GM19240 (cell line): ENCODE measurements around the gene CIZ1.
"Not testable (repeated sequence)": the region's sequence is repeated elsewhere in the genome, so short reads cannot be mapped to it uniquely, and the experiment has no call there.

Source experiments
- DNase-seq: peaks from one replicate; pipeline ENCODE4 v3.0.0; 2011; ENCODE audit warnings: low spot score; ENCODE audit not compliant: insufficient read length

CIZ1 gene

DNA sequence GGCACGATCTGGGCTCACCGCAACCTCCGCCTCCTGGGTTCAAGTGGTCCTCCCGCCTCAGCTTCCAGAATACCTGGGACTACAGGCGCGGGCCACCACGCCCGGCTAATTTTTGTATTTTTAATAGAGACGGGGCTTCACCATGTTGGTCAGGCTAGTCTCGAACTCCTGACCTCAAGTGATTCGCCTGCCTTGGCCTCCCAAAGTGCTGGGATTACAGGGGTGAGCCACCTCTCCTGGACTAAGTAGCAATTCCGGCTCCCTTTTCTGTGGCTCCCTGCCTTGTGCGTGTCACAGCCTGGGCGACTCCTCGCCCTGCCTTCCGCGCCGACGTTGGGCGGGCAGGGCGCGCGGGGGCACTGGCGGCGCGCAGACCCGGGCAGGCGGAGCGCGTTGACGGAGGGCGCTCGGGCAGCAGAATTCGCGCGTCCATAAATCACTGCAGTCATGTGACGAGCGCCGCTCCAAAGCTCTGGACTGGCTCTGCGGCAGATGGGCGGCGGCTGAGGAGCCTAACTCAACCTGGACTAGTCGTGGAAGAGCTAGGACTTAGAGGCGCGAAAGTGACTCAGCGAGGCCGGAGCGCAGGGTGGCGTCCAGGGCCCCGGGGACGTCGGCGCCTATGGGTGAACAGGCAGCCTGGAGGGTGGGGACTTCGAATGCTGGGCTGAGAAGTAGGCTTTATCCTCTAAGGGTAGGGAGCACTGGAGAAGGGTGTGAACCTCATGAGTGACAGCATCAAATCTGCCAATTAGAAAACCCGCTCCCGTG is 1.4 kb upstream of the CIZ1 start:
- DNase-seq = peak; percentile 70

DNA sequence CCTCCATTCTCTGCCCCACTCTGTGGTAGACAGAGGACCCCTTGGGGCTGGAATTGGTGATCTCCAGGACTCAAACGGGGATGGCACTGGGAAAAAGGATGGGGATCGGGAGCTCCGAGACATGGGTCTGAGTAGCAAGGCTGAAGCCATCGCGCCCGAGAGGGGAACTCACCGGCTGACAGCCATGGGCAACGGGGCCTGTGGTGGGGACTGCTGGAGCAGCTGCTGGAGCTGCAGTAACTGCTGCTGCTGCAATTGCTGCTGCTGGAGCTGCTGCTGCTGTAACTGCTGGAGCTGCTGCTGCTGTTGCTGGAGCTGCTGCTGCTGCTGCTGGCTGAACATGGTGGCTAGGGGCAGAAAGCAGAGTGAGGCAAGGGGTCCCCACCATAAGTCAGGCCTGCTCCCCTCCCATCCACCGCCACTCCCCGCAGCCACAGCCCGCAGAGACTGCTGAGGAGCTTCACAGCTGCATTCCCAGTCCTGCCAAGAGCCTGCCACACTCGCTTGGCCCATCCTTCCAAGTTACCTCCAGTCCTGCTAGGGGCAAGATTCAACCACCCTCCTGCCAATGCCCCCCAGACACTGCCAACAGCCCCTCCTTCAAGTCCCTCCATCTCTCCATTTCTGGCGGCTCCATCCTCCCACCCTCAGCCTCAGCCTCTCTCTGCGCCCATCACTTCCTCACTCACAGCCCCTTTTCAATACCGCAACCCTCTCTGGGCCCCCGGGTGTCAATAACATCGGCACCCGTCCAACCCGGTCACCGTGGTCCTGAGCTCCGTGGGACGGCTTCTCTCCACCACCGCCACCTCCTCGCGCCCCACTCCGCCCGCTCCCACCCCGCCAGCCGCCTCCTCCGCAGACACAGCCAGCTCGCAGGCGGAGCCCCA is 611 bp downstream of the CIZ1 start:
- no peak for DNase-seq

DNA sequence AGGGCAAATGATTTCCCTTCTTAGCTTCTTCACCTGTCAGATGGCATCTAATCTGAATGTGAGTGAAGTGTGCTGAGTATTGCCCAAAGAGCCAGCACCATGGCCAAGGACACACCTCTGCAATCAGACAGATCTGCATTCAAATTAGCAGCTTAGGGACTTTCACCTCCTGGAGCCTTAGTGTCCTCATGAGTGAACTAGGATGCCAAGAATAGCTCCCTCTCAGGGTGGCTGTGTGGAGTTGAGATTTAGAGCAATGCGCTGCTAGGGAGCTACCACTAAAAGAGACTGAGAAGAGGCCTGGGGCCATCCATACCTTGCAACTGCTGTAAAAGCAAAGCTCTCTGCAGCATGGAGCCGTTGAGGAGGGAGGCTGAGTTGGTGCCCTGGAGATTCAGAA is 1.4 kb downstream of the CIZ1 start:
- DNase-seq = no peak

DNA sequence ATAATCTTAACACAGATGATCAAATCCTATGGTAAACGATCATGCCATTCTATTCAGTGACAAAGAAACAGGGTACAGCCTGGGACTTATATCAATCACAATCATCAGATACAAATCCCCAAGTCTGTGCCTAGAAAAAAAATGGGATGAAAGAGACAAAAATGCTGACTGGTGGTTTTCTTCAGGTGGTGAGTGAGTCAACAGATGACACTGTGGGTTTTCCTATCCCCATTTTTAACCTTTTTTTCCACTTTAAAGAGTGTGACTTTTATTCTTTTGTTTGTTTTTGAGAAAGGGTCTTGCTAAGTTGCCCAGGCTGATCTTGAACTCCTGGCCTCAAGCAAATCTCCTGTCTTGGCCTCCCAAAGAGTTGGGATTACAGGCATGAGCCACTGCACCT is 3.2 kb downstream of the CIZ1 start:
- DNase-seq = no peak

DNA sequence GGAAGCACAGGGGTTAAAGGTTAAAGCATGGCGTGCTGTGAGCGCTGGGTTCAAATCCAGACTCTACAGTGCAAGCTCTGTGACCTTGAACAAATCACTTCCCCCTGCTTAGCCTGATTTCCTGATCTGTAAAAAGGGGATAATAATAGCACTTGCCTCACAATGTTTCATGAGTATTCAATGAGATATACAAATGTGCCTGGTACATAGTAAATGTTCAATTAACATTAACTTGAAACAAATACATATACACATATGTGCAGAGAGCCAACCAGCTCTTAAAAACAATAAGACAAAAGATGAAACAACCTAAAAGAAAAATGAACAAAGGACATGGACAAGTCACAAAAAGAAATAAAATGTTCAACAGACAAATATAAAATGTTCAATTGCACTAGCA is 4.0 kb downstream of the CIZ1 start:
- DNase-seq = no peak

DNA sequence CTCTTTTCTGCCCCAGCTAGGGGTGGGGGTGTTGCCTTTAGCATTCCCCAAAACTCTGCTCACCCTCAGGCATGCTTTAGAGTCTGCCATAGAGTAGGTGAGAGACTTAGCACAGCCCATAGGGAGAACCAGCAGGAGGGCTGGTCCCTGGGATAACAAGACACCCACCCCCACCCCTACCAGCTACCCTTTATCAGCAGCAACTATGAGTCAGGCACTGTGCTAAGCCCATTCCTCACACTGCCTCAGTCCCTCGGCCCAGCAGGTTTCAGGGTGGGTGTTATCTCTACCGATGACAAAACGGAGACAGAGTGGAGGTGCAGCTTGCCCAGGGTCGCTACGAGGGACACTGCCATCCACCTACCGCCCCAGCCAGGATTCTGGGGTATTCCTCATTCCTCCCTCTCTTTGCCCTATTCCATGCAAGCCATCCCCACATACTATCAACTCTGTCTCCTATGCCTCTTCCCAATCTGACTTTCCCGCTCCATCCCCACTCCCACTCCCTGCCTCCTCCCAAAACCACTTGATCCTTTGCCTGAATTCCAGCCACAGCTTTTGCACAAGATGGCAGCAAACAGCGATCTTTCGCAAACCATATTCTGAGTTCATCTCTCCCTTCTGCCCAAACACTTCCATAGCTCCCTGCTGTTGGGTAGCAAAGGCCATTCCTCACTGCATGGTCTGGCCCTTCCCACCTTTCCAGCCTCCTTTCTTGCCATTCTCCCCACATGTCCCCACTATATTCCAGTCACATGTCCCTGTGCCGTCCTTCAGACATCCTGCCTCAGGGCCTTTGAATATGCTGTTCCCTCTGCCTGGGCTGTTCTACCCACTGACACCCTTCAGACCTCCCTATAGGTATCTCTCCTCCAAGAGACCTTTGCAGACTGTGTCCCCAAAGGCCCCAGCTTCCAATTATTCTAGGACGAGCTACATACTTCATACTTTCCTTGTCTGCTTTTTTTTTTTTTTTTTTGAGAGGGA is 5.1 kb downstream of the CIZ1 start:
- no peak for DNase-seq

DNA sequence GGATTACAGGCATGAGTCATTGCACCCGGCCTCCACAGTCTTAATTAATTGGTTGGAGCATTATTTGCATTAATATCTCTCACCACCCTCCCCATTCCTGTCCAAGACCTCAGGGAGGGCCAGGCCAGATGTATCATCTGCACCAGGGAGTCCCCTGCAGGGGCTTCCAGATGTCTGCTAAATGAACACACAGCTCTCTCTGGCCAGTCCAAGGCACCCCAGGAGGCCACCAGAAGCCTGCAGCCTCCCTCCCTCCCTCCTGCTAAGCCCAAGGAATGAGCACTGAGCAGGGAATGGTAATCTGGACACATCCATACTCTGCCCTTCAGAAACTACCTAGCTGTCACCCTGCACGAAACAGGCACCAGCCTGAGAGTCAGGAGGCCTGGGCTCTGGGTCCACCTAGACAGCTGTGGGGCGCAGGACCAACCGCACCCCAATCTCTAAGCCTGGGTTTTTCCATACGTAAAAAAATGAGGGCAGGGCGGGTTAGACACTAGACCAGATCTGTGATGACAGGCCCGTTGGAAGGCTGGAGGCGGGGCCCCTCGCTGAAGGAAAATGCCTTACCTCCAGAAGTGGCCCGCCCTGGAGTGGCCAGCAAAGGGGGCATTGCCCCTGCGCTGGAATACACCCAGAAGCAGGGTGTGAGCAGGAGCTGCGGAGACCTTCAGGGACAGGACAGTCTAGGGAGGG is 8.3 kb downstream of the CIZ1 start:
- no peak for DNase-seq

DNA sequence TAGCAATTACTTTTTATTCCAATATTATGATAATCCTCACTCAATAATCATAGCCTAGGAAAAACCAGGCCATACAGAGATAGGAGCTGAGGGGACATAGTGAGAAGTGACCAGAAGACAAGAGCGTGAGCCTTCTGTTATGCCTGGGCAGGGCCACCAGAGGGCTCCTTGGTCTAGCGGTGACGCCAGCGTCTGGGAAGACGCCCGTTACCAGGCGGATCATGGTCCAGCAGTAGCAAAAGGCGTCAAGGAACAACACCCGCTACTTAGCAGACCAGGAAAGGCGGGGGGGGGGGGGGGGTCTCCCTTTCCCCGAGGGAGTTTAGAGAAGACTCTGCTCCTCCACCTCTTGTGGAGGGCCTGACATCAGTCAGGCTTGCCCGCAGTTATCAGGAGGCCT is 9.9 kb downstream of the CIZ1 start:
- DNase-seq = not testable (repeated sequence)

DNA sequence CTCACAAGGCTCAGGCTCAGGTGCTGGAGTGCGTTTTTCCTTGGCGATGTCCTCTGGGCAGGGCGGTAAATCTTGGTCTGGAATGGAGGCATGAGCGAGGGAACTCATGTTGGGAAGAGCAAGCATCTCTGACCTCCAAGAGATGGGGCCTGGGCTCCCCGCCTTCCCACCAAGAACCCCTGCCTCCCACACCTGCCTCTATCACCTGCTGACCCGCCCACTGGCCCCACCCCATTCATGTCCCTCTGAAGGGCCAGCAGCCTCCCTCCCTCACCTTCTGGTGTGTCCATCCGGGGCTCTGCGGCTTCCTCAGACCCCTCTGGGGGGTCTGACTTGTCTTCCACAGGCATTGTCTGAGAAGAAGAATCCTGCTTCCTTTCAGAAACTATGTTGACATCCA is 10.9 kb downstream of the CIZ1 start:
- DNase-seq = no peak

DNA sequence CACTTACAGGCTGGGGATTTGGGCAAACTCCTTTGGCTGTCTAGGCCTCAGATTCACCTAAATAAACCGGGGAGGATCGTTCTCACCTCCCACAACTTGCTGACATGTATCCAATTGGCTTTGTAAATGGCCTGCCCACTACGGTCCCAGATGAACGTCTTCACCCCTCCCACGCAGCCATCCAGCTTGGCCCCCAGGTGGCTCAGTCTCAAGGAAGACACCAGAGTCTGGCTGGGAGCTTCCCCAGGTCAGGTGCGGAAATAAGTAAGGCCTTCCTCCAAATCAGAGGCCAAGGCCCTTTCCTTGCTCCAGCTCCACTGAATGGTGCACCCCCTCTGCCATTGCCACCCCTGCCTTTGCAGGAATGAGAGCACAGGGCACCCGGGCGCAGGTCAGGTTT is 11.4 kb downstream of the CIZ1 start:
- no peak for DNase-seq

DNA sequence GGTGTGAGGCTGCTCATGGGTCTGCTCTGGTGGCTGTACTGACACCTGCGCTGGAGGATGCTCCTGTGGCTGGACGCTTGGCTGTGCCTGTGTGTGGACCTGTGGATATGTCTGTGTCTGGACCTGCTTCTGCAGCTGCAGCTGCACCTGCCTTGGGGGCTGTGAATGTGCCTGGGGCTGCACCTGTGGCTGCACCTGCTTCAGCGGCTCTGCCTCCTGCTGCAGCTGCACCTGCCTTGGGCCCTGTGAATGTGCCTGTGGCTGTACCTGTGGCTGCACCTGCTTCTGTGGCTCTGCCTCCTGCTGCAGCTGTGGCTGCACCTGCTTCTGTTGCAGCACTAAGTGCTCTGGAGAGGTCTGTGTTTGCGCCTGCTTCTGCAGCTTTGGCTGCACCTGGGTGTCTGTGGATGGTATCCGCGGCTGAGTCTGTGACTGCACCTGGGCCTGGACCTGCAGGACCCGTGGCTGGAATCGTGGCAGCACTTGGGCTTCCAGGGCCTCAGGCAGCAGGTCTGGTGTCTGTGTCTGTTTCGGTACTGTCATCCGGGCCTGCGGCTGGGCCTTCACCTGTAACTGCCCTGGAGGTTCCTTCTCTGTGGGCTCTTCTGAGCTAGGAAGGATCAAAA is 12.5 kb downstream of the CIZ1 start:
- no peak for DNase-seq

DNA sequence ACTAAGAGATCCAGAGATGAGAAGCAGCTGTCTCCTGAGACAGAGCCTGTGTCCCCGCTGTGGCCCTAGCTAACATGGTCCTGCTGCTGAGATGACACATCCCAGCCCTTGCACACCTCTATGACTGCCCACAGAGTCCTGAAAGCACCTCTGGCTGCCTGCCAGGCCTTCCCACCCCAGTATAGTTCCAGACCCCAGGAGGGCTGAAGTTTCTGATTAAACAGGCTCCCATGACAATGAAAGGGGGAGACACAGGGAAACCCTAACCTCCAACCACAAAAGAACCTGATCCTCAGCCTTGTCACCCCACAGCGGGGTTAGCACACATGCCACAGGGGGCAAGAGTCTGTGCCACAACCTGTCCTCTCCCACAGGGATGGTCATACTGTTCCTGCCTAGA is 15.6 kb downstream of the CIZ1 start:
- no peak for DNase-seq

DNA sequence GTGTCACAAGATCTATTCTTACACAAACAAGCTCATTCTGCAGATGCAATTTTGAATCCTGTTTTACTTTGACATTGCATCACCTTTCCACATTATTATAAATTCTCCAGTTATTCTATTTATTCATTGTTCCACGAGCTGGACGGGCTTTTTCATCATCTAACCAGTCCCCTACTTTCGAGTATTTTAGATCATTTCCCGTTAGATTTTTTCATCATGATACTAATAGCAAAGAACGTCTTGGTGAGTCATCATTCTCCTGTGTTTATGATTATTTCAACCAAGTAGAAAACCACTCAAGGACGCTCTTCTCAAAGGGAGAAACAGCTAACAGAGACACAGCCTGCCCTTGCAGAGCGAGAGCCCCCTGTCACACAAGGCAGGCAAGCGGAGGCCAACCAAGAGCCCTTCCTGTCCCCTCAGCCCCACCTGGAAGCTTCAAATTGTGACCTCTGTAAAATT is 16.2 kb downstream of the CIZ1 start:
- no peak for DNase-seq

DNA sequence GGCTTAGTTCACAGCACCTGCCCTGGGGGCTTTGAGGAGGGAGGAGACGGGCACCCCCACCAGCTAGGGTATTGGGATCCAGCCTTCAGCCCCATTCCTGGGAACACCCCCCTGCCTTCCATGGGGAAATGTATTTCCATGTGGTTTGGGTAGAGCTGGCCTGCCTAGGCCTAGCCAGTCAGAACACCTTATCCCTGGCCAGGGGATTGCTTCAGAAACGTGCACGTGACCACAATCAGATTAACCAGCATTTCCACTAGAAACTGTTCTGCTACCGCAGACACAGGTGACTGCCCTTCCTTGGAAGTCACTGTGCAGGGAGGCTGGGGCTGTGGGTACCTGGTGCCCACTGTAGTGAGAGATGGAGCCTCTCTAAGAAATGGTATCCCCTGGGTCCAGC is 17.3 kb downstream of the CIZ1 start:
- DNase-seq = no peak

DNA sequence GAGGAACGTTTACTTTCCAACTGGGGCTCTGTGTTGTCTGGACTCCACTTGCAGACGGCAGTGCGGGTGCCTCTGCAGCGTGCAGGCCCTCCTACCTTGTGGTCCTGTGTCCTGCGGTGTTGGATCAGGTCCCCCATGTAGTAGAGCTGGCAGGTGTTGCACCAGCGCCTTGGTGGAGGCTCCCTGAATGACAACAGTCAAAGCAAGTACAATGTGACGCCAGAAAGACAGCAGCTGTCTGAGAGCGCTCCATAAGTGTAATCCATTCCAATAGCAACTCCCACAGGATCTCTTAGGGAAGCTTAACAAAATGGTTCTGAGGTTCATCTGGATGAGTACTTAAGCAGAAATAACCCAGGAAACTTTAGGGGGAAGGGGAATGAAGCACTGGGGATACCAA is 21.4 kb downstream of the CIZ1 start:
- no peak for DNase-seq

DNA sequence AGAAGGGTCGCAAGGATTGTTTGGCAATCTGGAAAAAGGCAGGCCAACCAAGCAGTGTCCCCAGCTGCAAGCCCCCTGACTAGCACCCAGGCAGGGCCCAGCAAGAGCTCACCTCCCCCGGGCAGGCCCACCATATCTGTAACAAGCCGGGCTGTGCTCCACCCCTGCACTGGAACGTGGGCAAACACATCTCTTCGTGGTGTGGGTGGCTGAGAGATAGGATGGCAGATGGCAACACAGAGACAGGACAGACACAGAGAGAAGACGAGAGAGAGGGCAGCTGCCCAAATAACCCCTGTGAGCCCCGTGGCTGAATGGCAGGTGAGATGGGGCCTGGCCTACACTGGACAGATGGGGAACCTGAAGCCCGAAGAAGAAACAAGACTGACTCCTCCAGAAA is 21.9 kb downstream of the CIZ1 start:
- DNase-seq = no peak

DNA sequence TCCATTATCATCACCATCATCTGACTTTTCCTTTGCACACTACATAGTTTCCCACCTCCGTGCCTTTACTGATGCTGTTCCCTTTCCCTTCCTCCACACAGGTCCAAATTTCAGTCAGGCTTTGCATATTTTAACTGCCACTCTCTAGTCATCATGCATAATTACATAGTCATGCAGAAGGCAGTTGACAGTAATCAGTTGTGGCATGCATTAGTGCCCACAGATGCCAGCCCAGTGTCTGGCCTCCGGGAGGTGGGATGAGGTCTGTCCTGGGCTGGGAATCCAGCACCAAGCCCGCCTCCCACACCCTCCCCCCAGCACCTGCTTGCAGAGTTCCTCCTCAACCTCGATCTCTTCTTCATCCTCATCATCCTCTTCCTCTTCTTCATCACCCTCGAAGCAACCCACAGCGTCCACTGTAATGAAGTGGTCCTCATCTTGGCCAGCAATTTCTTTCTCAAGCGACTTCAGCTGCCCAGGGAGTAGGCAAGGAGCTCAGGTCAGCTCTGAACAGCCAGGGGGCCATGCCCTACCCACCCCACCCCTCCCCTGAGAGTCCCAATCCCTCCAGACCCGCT is 22.6 kb downstream of the CIZ1 start:
- no peak for DNase-seq

DNA sequence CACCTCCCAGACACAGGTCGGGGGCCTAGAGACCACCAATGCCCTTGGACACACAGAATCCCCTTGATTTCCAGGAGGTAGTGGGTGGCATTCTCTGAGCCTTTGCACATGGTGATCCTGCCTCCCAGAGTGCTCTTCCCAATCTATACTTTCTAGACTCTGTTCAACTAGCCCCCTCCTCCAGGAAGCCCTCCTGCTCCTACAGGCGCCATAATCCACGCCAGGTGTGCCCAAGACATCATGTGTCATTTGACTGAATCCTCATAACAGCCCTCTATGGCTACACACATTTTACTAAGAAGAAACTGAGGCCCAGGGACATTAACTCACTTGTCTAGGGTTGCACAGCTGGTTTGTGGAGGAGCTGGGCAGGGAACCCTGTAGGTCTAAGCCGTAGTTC is 24.2 kb downstream of the CIZ1 start:
- no peak for DNase-seq

DNA sequence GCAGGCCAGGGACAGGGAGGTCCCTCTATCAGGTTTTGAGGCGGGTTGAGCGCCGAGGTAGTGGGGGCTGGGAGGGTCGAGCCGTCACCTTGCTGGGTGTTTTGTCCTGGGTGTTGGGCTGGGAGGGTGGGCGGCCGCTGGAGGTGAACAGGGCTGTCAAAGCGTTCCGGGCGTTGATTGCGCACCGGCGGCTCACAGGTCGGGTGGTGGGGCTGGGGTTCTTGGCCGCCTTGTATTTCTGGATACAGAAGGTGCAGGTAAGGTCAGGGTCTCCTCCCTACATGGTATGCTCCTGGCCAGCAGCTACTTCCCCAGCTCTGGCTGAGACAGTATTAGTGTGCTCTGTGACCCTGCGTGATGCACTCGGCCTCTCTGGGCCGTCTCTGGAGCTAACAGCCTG is 25.2 kb downstream of the CIZ1 start:
- no peak for DNase-seq

DNA sequence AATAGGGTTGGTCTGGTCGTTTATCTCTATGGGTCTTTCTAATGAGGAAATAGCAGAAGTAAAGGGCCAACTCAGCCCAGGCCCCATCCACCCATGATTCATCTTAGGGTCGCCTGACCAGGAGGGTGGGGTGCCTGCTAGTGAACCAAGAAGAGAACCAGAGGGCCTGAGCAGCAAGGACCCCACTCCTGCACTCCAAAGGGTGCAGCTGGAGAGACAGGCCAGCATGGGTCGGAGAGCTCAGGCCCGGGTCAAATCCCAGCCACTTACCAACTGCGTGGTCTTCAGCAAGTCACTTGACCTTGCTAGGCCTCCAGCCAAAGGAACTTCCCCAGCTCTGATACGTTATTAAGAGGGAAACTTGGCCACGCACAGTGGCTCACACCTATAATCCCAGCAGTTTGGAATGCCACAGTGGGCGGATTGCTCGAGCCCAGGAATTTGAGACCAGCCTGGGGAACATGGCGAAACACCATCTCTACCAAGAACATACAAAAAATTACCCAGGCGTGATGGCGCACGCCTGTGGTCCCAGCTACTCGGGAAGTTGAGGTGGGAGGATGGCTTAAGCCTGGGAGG is 27.0 kb downstream of the CIZ1 start:
- DNase-seq = no peak
